Astrocyte of the spinal cord (primary cell): ENCODE measurements around the gene CACNA1S.

Source experiments
- DNase-seq: peaks from one replicate; pipeline ENCODE4 v3.0.0; 2011; ENCODE audit warnings: low read depth, low spot score
- H3K4me3 ChIP-seq: 2 replicates; pipeline ENCODE4 v1.5.1; 2011; ENCODE audit warnings: low read depth, mild to moderate bottlenecking, low read length, moderate library complexity
- CTCF ChIP-seq: IDR thresholded peaks from 2 replicates; pipeline ENCODE4 v1.5.1; 2012; ENCODE audit warnings: low read depth, mild to moderate bottlenecking, low read length, inconsistent platforms
- in situ Hi-C: cut with HindIII; loops from 2 replicates; pipeline ENCODE4 v1.10.0; 2017; ENCODE audit warnings: low sequenced_read_pairs

The CACNA1S gene

GRCh38 chr1:201144701-201145100, 32.5 kb upstream of the CACNA1S start:
- TF ChIP-seq CTCF: no peak
- in situ Hi-C loops: no loop called here
- DNase-seq: no peak
- H3K4me3 ChIP-seq: no peak overlapping the region

- no peak for DNase-seq
- no peak for TF ChIP-seq CTCF
- H3K4me3 ChIP-seq: no peak overlapping the region
- in situ Hi-C loops: no loop called here
Observed at GRCh38 chr1:201143726-201144635, 31.8 kb upstream of the CACNA1S start.

GRCh38 chr1:201142849-201143725, 30.9 kb upstream of the CACNA1S start:
- in situ Hi-C loops: no loop called here
- no peak overlapping the region for H3K4me3 ChIP-seq
- TF ChIP-seq CTCF: no peak
- DNase-seq: no peak

- no peak for TF ChIP-seq CTCF
- no peak overlapping the region for H3K4me3 ChIP-seq
- DNase-seq: no peak
- in situ Hi-C loops: no loop called here
Observed at GRCh38 chr1:201142011-201142848, 30.0 kb upstream of the CACNA1S start.

GRCh38 chr1:201141418-201141817, 29.2 kb upstream of the CACNA1S start:
- H3K4me3 ChIP-seq: no peak overlapping the region
- in situ Hi-C loops: no loop called here
- TF ChIP-seq CTCF: no peak
- no peak for DNase-seq

- no peak for DNase-seq
- H3K4me3 ChIP-seq: no peak overlapping the region
- no peak for TF ChIP-seq CTCF
- in situ Hi-C loops: no loop called here
Observed at GRCh38 chr1:201140941-201141260, 28.7 kb upstream of the CACNA1S start.
